Activated T-cell treated with anti-CD3 and anti-CD28 coated beads, Interleukin-2, amount 50 U/mL, for 72 hours (primary cell): Measurements from ENCODE around the gene GIMD1. TPM values are rescaled to one million over a fixed set of nuclear protein-coding genes. Genes with fewer than 3 reads are reported as not detected.

ENCODE experiments used
- ATAC-seq, 2 donors: fragments of 150-1000 bp; cut with Tn5 transposase; replicated peaks in 1 of 2; 2 replicates each; pipeline ENCODE4 v1.10.0; 2021; ENCODE audit warnings: moderate library complexity in 2 of 2, mild to moderate bottlenecking in 1 of 2
- DNase-seq, 2 donors: peaks; one replicate each; pipeline ENCODE4 v3.0.0; 2021 to 2022; ENCODE audit warnings: mixed read lengths in 1 of 2
- H3K27ac Mint-ChIP-seq: one replicate; pipeline ENCODE4 v1.8.0; 2022; ENCODE audit warnings: mild to moderate bottlenecking, moderate library complexity, mixed read lengths
- H3K27me3 Mint-ChIP-seq: one replicate; pipeline ENCODE4 v1.8.0; 2022; ENCODE audit warnings: low read depth, mixed read lengths
- H3K36me3 Mint-ChIP-seq, 2 donors: one replicate each; pipeline ENCODE4 v1.8.0; 2022; ENCODE audit warnings: mixed read lengths in 2 of 2, mild to moderate bottlenecking in 1 of 2; ENCODE audit not compliant: insufficient read depth in 2 of 2
- H3K4me1 Mint-ChIP-seq: one replicate; pipeline ENCODE4 v1.8.0; 2022; ENCODE audit warnings: low read depth, mixed read lengths
- H3K4me3 Mint-ChIP-seq, 2 donors: one replicate each; pipeline ENCODE4 v1.8.0; 2022; ENCODE audit warnings: mild to moderate bottlenecking in 2 of 2, mixed read lengths in 2 of 2, moderate library complexity in 2 of 2
- H3K9me3 Mint-ChIP-seq, 2 donors: one replicate each; pipeline ENCODE4 v1.8.0; 2022; ENCODE audit warnings: mixed read lengths in 2 of 2
- total RNA-seq, 2 donors: library from RNA; stranded (reverse); gene quantifications; one replicate each; pipeline ENCODE4 v1.2.3, GENCODE V29; 2022

The GIMD1 gene
- total RNA-seq, 2 donors from 2014 or later: not detected

DNA sequence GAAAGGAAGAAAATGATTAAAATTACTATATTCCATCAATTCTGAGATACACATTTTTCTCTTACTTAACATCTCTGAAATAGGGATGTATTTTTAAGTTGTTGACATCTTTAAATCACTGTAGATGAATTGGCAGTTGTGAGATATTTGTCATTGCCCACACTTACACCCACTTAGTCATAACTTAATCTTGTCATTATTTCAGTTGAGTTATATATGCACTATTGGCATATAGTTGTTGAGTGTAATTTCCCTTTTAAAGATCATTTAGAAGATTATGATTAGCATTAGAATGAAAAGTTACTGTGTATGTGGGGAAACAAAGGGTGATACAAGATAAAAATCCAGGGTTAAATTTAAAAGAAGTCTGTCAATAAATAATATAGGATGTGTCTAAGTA lies 50.1 kb downstream of the GIMD1 start:
- Mint-ChIP-seq H3K36me3 (peaks cover 4 to 18% of the 10 kb centered on the region in 2 donors), H3K4me1 (peaks cover 34% of the 10 kb centered on the region), H3K9me3 (no peaks in the 10 kb centered on the region), H3K27ac (peak overlapping the region; percentile 92), H3K27me3 (no peaks in the 10 kb centered on the region), H3K4me3 (peak overlapping the region in 1 of 2 donors; percentile 16)
- ATAC-seq: peak in 1 of 2 donors; percentile 14
- DNase-seq: no peak

DNA sequence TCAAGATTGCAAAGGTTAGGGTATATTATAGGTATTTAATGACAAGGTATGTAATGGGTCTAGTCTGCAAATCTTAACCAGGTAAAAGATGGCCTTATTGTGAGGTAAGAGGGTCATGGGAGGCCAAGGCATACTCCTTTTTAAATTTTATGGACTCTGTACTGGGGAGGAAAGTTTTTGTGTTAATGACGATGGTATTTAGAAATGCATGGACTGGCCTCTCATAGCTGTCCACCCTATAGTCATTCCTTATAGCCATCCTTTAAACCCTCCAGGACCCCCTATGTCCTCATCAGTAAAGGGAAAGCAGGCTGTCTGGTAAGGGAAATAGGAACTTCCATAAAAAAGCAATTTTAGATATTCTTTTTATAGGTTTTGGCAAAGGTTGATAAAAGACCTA lies 50.8 kb downstream of the GIMD1 start:
- DNase-seq: no peak
- Mint-ChIP-seq H3K9me3 (no peaks in the 10 kb centered on the region), H3K27ac (no peak overlapping the region), H3K4me1 (peaks cover 34% of the 10 kb centered on the region), H3K4me3 (peak overlapping the region in 1 of 2 donors; percentile 16), H3K36me3 (peaks cover 4 to 14% of the 10 kb centered on the region in 2 donors), H3K27me3 (no peaks in the 10 kb centered on the region)
- no peak for ATAC-seq

DNA sequence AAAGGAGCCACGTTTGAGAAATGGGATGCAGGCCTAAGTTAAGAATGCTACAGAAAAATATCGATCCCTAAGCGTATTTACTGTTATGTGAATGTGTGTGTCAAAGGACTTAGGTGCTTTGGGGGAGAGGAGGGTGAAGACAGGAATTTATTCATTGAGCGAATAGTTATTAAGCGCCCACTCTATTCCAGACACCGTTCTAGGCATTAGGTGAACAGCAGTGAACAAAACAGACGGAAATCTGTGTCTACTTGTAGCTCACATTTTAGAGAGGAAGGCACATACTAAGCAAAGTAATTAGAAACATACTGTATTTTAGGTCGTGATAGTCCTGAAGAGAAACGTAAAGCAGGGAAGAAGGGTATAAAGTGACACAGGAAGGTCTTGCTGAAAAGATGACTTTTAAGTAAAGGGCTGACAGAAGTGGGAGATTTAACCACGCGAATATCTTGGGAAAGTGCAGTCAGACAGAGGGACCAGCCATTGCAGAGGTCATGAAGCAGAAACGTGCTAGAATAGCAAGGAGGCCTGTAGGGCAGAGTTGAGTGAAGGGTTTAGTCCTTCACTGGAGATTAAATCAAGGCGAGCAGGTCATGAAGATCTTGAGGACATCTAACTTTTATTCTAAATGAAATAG lies 51.7 kb downstream of the GIMD1 start:
- ATAC-seq (no peak), DNase-seq (no peak)
- H3K4me1 Mint-ChIP-seq: peaks cover 36% of the 10 kb centered on the region
- no peaks in the 10 kb centered on the region for H3K27me3 Mint-ChIP-seq
- no peak overlapping the region for H3K27ac Mint-ChIP-seq
- no peak overlapping the region for H3K4me3 Mint-ChIP-seq
- peaks cover 4 to 14% of the 10 kb centered on the region in 2 donors for H3K36me3 Mint-ChIP-seq
- H3K9me3 Mint-ChIP-seq: no peaks in the 10 kb centered on the region

DNA sequence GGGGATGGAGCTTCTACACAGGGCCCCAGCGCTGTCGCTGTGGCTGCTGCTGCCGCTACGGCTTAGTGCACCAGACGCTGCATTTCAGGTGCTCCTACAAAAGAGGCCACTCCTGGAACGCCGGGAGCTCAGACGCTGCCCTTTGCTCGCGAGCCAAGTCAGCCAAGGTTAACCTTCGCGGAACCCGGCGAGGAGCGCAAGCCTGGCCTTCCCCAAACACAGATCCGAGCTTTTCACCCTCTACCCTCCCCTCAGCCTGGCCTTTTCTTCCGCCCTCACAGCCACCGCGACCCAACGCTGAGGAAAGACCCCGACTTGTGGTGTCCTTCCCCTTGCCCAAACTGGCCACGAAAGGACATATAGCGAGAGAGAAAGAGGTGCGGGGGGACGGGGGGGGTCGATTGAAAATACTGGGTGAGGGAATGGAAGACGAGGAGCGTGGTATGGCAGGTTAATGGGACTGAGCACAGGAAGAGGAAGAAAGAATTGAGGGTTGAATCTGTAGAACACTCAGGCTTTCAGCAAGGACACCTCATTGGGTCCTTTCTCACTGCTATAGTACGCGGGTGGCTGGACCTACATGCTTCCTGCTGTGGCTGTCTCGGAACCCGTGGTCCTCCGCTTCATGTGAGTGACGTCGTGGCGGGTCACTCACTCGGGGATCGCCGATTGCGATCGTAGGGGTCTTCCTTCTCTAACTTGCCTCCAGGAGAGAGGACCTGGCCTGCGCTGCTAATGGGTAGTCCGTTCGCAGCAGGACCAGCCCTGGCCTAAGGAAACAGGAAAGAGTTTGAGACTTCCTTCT lies 52.4 kb downstream of the GIMD1 start, which contains the start of the genes AIMP1 and TBCK:
TSS of gene AIMP1 (plus strand) at position 583 of the 805 bp plus-strand sequence. CDS start 8,460 bp downstream, outside the sequence.
TSS of gene TBCK (minus strand) at position 242 of the 805 bp plus-strand sequence. CDS start 7,249 bp downstream, outside the sequence.
- peak within 1 kb of the TSS; percentile 87 for H3K27ac Mint-ChIP-seq
- DNase-seq: peak; percentile 87 to 90
- no peaks in the 10 kb centered on the region for H3K27me3 Mint-ChIP-seq
- H3K36me3 Mint-ChIP-seq: peaks cover 4 to 12% of the 10 kb centered on the region in 2 donors
- H3K9me3 Mint-ChIP-seq: no peaks in the 10 kb centered on the region
- H3K4me3 Mint-ChIP-seq: no peak within 1 kb of the TSS
- H3K4me1 Mint-ChIP-seq: peaks cover 34% of the 10 kb centered on the region
- ATAC-seq: peak; percentile 87 to 89

DNA sequence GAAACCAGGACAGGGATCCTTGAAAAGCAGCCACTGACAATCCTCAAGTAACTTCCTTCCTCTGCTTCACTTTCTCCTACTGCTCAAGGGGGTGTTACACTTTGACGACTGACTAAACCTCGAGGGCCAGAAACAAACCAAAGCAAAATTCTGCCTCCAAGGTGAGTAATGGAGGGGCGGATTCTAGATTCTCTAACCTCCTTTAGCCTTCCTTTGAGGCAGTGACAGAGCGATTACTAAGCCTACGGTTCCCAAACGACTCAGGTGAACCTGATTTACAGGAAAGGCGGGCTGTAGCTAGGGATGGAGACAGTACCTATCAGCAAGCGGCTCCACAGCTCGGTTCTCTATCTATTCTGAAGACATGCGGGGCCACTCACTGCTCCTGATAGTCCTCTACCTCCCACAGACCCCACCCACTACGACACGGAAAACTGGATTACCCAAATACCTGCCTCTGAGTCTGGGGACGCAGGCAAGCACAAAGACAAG lies 53.1 kb downstream of the GIMD1 start:
- H3K4me1 Mint-ChIP-seq: peaks cover 34% of the 10 kb centered on the region
- H3K9me3 Mint-ChIP-seq: no peaks in the 10 kb centered on the region
- peaks cover 2 to 7% of the 10 kb centered on the region in 2 donors for H3K36me3 Mint-ChIP-seq
- no peaks in the 10 kb centered on the region for H3K27me3 Mint-ChIP-seq
- ATAC-seq: peak; percentile 64 to 69
- peak; percentile 58 to 60 for DNase-seq
- H3K4me3 Mint-ChIP-seq: no peak overlapping the region
- H3K27ac Mint-ChIP-seq: no peak overlapping the region

DNA sequence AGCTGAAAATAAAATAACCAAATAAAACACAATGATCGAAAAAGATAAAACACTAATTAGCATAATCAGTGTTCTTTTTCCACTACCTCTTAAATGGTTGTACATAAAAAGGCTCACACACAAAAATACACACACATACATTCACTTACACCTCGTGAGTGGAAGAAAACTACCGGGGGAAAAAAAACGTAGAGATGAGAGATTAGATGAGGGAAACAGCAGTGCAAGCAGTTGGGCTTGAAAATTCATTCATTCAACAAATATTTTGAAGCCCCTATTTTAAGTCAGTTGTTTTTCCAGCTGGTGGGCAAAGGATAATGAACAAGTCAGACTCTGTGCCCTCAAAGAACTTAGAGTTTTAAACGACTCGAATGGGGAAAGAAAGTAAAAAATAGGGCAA lies 53.6 kb downstream of the GIMD1 start:
- Mint-ChIP-seq H3K4me3 (no peak overlapping the region), H3K4me1 (peaks cover 34% of the 10 kb centered on the region), H3K27me3 (no peaks in the 10 kb centered on the region), H3K9me3 (no peaks in the 10 kb centered on the region), H3K27ac (peak overlapping the region; percentile 87), H3K36me3 (peaks cover 2 to 3% of the 10 kb centered on the region in 2 donors)
- ATAC-seq: no peak
- DNase-seq: no peak

DNA sequence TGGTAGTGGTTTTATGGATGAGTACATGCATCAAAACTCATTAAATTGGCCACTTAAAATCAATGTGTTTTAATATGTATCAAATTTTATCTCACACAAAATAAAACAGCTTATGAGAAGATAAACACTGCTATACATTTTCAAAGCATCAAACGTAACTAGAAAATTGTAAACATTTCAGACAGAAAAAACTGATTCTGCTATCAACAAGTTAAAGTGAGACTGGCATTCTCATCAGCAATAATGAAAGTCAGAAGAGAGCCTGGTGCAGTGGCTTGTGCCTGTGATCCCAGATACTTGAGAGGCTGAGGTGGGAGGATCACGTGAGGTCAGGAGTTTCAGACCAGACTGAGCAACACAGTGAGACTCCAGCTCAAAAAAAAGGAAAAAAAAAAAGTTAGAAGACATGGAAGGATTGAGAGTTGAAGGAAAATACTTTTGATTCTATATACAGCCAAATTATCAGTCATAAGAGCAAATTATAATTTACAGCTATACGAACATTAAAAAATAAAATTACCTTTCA lies 55.5 kb downstream of the GIMD1 start:
- Mint-ChIP-seq H3K4me3 (peak overlapping the region; percentile 34 to 83), H3K36me3 (peaks cover 2 to 6% of the 10 kb centered on the region in 2 donors), H3K27ac (peak overlapping the region; percentile 98), H3K4me1 (peaks cover 34% of the 10 kb centered on the region), H3K9me3 (no peaks in the 10 kb centered on the region), H3K27me3 (no peaks in the 10 kb centered on the region)
- ATAC-seq: no peak
- no peak for DNase-seq

DNA sequence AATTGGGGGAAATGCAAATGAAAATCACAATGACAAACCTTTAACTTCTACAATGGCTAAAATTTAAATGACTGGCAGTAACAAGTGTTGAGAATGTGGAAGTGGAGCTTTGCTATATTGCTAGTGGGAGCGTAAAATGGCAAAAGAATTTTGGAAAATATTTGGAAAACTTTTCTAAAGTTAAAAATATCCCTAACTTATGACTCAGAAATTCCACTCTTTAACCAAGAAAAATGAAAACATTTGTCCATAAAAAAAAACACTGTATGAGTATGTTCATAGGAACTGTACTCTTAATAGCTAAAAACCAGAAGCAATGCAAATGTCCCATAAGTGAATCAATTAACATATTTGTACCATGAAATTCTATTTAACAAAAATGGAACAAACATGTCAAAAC lies 56.2 kb downstream of the GIMD1 start:
- DNase-seq (no peak), ATAC-seq (no peak)
- H3K4me3 Mint-ChIP-seq: peak overlapping the region in 1 of 2 donors; percentile 53
- H3K27ac Mint-ChIP-seq: peak overlapping the region; percentile 98
- H3K9me3 Mint-ChIP-seq: no peaks in the 10 kb centered on the region
- no peaks in the 10 kb centered on the region for H3K27me3 Mint-ChIP-seq
- peaks cover 2 to 6% of the 10 kb centered on the region in 2 donors for H3K36me3 Mint-ChIP-seq
- H3K4me1 Mint-ChIP-seq: peaks cover 34% of the 10 kb centered on the region

Other genes with a start within 250 kb of the GIMD1 start
- 10 to 100 TPM; 49.0 to 51.9 TPM for gene TBCK, start 52.6 kb downstream of the GIMD1 start, total RNA-seq
- 10 to 100 TPM; 49.7 to 51.7 TPM for gene AIMP1, start 52.2 kb downstream of the GIMD1 start, total RNA-seq